ENCODE data around the gene MIA2.

DNA sequence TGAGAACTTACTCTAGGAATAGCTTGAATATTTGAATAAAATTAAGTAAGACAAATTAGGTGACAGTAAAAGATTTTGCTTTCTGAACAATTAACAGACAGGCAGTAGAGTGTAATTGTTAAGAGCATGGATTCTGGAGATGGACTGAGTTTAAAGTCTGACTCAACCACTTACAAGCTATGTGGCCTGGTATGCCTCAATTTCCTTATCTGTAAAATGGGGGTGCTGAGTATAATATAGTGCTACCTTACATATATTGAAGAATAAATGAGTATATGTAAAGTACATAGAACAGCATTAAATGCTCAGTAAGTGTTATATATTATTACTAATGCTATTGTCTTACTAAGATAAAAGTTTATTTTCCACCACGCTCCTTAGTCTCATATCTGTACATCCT, 7.1 kb downstream of the MIA2 start:
- TF ChIP-seq, protein P1, sequence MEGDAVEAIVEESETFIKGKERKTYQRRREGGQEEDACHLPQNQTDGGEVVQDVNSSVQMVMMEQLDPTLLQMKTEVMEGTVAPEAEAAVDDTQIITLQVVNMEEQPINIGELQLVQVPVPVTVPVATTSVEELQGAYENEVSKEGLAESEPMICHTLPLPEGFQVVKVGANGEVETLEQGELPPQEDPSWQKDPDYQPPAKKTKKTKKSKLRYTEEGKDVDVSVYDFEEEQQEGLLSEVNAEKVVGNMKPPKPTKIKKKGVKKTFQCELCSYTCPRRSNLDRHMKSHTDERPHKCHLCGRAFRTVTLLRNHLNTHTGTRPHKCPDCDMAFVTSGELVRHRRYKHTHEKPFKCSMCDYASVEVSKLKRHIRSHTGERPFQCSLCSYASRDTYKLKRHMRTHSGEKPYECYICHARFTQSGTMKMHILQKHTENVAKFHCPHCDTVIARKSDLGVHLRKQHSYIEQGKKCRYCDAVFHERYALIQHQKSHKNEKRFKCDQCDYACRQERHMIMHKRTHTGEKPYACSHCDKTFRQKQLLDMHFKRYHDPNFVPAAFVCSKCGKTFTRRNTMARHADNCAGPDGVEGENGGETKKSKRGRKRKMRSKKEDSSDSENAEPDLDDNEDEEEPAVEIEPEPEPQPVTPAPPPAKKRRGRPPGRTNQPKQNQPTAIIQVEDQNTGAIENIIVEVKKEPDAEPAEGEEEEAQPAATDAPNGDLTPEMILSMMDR (IDR thresholded peaks at IDR 0.05): no peak
- TF ChIP-seq POLR2A (IDR thresholded peaks at IDR 0.05) (no peak), POLR2AphosphoS5 (IDR thresholded peaks at IDR 0.05; ENCODE audit: insufficient read depth in 1 of 2, low read depth in 1 of 2) (no peak)

Data from vagina (tissue), 2 donors.